22Rv1 (cell line): ENCODE measurements around the gene IFNGR2.

ENCODE experiments used
- H3K27ac ChIP-seq: fragments of 450-650 bp; 2 replicates; pipeline ENCODE4 v1.5.1; 2017
- ZFX ChIP-seq: fragments of 450-650 bp; IDR thresholded peaks from 2 replicates; pipeline ENCODE4 v1.6.1; 2017; ENCODE audit warnings: antibody characterized with exemption, borderline replicate concordance
- TF ChIP-seq, protein P1 (sequence below): fragments of 450-650 bp; IDR thresholded peaks from 2 replicates; pipeline ENCODE4 v1.5.1; 2017; ENCODE audit warnings: mild to moderate bottlenecking

The IFNGR2 gene

DNA sequence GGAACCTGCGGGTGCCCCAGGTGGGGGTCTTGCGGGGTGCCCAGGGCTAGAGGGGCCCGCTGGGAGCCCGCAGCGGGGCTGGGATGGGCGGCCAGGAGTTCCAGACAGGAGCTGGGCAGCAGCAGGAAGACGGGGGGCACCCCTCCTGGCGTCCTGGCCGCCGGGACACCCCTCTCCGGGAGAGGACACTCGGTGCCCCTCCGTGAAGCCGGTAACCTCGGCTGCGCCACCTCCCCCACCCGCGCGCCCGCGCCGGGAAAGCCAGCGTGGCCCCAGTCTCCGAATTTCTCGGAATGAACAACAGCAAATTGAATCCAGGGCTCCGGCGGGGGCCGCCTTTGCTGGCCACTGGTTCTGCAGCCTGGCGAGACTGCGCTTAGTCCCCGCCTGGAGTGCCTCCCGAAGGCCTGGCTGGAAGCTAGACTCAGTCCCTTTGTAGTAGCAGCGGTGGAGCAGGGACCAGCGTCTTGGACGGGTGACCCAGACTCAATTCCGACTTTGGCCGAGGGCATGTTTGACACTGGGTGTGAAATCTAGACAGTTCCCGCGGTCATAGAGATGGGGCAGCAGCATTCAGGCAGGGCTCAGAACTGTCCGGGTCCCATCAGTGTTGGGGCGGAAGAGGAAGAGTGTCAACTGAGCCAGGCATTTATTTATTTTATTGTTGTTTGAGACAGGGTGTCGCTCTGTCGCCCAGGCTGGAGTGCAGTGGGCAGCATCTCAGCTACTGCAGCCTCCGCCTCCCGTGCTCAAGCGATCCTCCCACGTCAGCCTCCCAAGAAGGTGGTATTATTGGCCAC lies 773 bp downstream of the IFNGR2 start:
- H3K27ac ChIP-seq: peak overlapping the region; percentile 83
- TF ChIP-seq ZFX: no peak
- TF ChIP-seq, protein P1, sequence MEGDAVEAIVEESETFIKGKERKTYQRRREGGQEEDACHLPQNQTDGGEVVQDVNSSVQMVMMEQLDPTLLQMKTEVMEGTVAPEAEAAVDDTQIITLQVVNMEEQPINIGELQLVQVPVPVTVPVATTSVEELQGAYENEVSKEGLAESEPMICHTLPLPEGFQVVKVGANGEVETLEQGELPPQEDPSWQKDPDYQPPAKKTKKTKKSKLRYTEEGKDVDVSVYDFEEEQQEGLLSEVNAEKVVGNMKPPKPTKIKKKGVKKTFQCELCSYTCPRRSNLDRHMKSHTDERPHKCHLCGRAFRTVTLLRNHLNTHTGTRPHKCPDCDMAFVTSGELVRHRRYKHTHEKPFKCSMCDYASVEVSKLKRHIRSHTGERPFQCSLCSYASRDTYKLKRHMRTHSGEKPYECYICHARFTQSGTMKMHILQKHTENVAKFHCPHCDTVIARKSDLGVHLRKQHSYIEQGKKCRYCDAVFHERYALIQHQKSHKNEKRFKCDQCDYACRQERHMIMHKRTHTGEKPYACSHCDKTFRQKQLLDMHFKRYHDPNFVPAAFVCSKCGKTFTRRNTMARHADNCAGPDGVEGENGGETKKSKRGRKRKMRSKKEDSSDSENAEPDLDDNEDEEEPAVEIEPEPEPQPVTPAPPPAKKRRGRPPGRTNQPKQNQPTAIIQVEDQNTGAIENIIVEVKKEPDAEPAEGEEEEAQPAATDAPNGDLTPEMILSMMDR: 0 out of 2 replicates have a peak, but pooled peaks have one; percentile 2

DNA sequence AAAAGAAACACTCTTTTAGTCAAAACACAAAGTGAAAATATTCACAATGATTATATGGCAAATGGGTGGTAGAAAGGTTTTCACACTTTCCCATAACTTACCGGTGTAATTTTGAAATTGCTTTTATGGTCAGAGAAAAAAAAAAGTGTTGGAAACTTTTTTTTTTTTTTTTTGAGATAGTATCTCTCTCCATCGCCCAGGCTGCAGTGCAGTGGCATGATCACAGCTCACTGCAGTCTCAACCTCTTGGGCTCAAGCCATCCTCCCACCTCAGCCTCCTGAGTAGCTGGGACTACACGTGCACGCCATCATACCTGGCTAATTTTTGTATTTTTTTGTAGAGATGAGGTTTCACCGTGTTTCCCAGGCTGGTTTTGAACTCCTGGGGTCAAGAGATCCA lies 3.3 kb downstream of the IFNGR2 start:
- peak overlapping the region; percentile 83 for H3K27ac ChIP-seq
- TF ChIP-seq, protein P1: no peak
- no peak for TF ChIP-seq ZFX

DNA sequence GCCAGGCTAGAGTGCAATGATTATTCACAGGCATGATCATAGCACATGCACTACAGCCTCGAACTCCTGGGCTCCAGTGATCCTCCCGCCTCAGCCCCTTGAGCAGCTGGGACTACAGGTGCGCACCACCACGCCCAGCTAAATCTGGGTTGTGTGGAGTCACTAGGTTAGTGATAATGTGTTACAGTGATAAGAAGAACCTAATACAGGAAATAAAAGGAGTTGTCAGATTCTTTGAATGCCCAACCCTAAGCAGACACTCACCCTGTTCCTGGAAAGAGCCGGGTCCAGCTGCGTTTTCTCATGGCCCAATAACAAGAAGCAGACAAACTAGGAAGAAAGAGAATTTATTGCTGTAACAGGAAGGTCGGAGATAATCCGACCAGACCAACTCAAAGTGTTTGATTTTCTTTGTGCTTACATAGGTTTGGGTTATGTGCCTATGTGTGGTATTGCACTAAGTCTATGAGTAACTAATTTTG lies 8.8 kb downstream of the IFNGR2 start:
- TF ChIP-seq, protein P1: no peak
- no peak for TF ChIP-seq ZFX
- peak overlapping the region; percentile 95 for H3K27ac ChIP-seq

DNA sequence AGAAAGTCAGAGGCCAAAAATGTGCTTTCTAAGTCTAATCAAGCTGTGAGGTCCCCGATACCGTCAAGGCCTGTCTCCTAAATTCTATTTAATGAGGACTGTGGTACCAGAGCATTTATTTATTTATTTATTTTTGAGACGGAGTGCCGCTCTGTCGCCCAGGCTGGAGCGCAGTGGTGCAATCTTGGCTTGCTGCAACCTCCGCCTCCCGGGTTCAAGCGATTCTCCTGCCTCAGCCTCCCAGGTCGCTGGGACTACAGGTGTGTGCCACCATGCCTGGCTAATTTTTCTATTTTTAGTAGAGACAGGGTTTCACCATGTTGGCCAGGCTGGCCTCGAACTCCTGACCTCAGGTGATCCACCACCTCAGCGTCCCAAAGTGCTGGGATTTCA lies 9.2 kb downstream of the IFNGR2 start:
- H3K27ac ChIP-seq: peak overlapping the region; percentile 95

DNA sequence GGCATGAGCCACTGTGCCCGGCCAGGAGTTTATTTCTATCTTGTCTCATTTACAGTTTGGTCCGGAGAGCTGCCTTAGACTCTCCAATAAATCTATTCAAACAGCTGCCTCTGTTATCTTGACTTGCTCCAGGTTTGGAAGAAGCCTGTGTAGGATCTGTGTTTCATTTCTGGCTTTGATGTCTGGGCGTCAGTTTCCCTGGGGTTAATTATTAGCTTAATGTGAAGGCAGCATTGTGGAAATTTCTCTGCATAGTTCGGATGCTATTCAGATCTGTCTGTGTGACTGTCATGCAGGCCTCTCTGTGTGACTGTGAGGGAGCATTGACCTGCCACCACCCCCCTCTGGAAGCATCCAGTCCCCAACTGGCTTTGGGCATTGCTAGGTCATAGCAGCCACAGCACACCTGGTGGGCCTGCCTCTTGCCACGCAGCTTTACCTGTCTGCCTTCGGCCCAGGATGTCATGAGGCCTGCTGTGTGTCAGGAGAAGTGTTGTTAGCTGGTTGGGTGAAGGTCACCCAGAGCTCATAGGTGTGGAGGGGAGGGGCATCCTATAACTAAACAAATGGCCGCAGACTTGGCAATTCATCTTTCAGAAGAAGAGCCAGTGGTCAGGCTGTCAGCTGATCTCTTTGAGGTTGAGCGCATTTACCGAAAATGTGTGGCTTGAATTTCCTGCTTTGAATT lies 9.8 kb downstream of the IFNGR2 start:
- no peak for TF ChIP-seq ZFX
- TF ChIP-seq, protein P1: no peak
- H3K27ac ChIP-seq: peak overlapping the region; percentile 95

DNA sequence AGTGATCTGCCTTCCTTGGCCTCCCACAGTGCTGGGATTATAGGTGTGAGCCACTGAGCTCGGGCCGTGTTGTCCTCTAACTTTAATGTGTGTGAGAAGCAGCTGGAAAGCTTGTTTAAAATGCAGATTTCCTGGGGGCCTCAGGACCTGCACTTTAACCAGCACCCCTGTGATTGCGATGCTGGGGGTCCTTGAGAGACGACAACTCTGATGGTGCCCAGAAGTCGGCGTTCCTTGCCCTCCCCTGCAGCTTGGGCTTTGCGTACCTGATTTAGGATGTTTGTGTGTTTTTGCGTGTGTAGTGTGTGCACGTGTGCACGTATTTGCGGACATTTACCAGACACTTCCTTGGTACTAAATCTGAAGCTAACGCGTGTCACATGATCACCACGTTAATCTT lies 10.9 kb downstream of the IFNGR2 start:
- H3K27ac ChIP-seq: peak overlapping the region; percentile 95
- TF ChIP-seq, protein P1: no peak
- TF ChIP-seq ZFX: no peak

DNA sequence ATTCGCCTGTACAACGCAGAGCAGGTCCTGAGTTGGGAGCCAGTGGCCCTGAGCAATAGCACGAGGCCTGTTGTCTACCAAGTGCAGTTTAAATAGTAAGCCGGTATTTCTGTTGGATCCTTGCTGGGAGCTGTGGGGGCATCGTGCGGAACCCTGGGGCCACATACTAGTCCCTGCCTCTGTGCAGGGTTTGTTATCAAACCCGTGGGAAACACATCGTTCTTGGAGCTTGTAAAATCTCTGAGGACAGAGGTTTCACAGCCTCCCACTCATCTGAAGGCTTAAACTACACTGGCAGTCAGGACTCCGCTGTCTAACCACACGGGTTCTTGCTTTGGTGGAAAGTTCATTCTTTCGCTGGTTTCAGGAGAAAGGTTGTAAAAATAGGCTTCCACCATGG lies 11.7 kb downstream of the IFNGR2 start:
- TF ChIP-seq, protein P1: no peak
- no peak for TF ChIP-seq ZFX
- H3K27ac ChIP-seq: peak overlapping the region; percentile 95
